IPS-NIHi11 (cell line): ENCODE results near the gene SLC12A2.

Experiments
- DNase-seq: peaks from one replicate; pipeline ENCODE4 v3.0.0; 2012; ENCODE audit warnings: mixed read lengths, low spot score

The SLC12A2 gene

DNA sequence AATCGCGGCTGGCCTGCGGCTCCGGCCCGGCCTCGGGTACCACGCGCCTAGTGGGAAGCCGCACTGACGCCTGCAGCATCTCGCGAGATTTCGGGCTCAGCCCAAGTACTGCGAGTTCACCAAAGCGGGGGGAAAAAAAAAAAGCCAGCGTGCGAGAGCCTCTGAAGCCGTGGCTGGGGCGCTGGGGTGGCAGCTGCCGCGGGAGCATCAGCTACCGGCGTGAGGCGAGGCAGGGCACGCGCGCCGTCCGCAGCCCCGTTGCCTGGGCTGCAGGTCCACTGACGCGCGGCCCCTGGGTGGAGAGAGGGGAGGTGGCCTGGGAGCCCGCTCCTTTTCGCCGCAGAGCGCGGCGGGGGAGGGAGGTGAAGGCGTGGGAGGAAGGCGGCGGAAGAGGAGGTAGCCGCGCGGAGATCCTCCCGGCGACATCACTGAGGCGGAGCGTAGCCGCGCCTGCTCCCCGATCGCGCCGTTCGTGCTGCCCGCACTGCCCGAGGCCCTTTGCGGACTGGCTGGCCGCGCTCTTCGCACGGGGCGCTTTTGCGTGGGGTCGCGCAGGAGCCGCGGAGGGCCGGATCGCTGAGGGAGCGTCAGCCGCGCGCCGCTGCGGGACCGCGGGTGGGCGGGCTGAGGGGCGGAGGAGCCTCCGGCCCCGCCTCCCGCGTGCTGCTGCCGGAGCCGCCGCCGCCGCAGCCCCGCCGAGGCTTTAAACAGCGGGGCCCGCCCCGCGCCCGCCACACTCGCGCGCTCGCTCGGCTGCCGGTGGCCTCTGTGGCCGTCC lies at the start of gene SLC12A2:
Gene SLC12A2 (plus strand): TSS at position 734 of the 778 bp plus-strand sequence. CDS start 189 bp downstream, outside the sequence.
- peak; percentile 90 for DNase-seq

DNA sequence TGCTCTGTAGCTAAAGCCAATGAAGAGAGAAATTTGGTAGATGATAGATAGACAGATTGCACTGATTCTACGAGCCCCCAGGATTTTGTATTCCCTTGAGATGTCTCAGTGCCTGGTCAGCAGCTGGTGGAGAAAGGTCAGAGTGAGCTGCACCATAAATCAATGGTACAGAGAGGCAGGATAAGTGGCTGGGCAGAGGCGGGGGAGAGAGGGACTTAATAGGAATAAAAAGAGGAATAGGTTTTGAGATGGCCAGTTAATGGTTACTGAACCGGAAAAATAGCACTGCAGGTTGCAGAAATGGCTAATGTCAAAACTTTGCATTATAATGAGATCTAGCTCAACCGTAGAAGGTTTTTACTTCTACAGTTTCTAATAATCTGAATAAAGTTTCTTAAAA lies 47.9 kb upstream of the SLC12A2 start:
- peak; percentile 7 for DNase-seq

- DNase-seq: no peak
Measured at GRCh38 chr5:128036950-128037349, 46.6 kb upstream of the SLC12A2 start.

- no peak for DNase-seq
Measured at GRCh38 chr5:128038643-128039042, 44.9 kb upstream of the SLC12A2 start.

GRCh38 chr5:128040927-128041326 lies 42.6 kb upstream of the SLC12A2 start:
- DNase-seq: no peak

DNA sequence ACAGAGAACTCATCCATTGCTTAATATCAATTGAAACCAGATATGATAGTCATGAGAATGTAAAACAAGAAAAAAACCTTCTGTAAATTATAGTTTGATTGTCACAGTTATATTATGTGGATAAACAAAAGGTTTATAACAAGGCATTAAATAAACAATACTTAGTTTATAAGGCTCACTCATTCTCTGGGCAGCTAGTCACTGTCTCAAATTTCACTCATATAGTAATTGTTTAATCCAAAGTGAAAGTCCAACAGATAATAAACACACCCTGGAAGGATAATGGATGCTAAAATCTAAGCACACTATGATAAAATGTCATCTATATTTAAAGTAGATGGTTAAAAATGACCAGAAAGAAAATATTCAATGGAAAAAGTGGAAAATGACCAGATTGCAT lies 30.8 kb upstream of the SLC12A2 start:
- no peak for DNase-seq

- no peak for DNase-seq
Measured at GRCh38 chr5:128053291-128053954, 30.1 kb upstream of the SLC12A2 start.

- no peak for DNase-seq
Measured at GRCh38 chr5:128060644-128061385, 22.8 kb upstream of the SLC12A2 start.

GRCh38 chr5:128062172-128062746 lies 21.3 kb upstream of the SLC12A2 start:
- no peak for DNase-seq

DNA sequence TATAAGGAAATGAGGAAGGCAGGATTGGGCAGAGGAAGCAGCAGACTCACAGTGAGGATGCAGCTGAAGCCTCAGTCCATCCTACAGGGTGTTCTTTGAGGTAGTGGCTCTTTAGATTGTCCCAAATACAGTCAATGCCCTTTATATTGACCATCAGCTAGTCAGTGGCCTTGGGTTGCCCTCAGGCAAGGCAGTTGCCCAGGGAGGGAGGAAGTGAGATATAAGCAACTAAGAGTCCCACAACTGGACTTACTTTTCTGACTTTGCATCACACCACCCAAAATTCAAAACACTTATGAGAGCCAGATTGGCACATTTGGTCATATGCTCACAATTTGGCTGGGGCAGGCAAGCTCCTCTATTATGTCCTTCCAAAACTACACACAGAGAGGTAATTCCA lies 9.4 kb upstream of the SLC12A2 start:
- no peak for DNase-seq

DNA sequence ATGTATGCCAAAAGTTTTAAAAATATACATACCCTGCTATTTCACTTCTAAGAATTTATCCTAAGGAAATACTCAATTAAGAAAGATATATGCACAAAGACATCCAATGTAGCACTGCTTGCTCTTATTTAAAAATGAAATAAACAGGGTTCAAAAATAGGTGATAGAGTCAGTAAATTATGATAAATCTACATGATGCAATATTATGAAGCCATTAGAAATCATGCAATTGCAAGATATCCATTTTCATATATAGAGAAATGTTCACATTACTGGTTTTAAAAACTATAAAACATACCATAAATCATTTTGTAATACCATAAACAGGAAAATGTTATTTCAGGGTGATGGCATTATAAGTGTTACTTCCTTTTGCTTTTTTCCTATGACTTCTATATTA lies 8.6 kb upstream of the SLC12A2 start:
- DNase-seq: no peak

DNA sequence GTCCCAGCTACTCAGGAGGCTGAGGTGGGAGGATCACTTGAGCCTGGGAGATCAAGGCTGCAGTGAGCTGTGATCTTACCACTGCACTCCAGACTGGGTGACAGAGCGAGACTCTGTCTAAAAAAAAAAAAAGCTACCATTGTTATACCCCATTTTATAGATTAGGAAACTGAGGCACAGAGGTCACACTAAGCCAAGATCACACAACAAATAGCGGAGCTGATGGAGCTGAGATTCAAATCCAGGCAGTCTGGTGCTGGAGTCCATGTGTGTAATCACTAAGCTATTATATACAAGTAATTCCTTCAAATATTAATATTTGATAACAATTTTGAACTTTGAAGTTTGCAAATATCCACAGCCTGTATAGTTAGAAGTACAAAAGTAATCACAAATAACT lies 6.0 kb upstream of the SLC12A2 start:
- no peak for DNase-seq

DNA sequence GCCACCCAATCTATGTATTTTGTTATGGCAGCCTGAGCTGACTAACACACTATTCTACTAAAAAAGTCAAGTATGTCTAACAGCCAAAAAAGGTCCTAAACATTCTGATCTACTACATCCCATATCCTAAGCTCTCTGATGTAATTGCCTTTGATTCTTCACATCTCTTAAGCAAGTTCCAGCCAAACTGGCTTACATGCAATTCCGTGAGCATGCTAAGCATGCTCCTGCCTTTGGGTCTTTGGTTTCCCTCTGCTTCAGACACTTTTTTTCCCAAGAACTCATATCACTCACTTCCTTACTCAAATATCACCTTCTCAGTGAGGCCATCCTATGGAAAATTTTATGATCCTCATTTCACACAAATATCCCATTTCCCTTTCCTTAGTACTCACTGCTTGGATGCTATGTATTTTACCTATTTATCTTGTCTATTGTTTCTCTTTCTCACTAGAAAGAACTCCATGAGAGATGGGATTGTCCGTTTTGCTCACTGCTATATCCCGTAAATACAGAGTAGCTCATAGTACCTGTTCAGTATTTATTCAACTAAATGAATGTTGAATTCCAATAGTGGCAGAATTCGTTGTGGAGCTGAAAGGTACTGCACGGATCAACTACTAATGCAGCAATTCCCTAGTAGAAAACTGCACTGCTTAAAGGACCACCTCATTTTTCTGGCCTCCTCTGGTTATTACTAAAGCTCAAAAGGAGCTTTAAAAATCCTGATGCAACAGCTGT lies 2.3 kb upstream of the SLC12A2 start:
- no peak for DNase-seq

- DNase-seq: no peak
Measured at GRCh38 chr5:128082551-128083032, 974 bp upstream of the SLC12A2 start.

- DNase-seq: peak; percentile 76
Measured at GRCh38 chr5:128083811-128084227, 253 bp downstream of the SLC12A2 start.

- DNase-seq: peak; percentile 31
Measured at GRCh38 chr5:128084228-128085167, 932 bp downstream of the SLC12A2 start.

DNA sequence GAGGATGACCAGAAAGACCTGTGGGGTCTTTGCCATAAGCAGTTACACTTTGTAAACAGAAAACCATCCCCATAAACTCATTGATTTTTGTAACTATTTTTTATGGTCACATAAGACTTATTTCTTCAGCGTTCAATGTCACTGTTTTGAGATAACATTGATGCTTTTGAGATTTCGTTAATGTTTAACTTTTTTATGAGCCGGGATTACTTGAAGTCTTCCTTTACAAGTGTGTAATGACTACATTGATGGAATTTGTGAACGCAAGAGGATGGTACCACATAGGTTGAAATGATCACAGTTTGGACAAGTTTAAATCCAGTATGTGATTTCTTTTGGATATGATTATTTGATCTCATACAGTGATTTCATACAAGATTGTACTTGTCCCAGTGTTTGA lies 1.8 kb downstream of the SLC12A2 start:
- no peak for DNase-seq

GRCh38 chr5:128091579-128091978 lies 8.0 kb downstream of the SLC12A2 start:
- DNase-seq: no peak

GRCh38 chr5:128092144-128092543 lies 8.6 kb downstream of the SLC12A2 start:
- DNase-seq: no peak

DNA sequence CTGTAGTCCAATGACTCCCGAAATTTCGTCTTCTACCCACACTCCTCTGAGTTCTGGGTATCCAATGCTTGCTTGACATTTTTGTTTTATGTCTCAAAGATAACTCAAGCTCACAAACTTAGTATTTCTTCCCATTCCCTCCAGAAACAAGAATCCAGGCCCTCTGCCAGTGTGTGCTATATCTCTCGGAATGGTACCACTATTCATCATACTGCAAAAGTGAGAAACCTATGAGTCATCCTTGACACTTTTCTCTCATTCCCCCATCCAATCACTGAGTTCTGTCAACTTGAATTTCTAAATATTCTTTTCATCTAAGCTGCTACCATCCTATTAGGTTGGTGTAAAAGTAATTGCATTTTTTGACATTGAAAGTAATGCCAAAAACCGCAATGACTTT lies 9.8 kb downstream of the SLC12A2 start:
- no peak for DNase-seq
